GM19239 (cell line): ENCODE measurements around the gene ATG2A.

Experiments
- DNase-seq: peaks from one replicate; pipeline ENCODE4 v3.0.0; 2011; ENCODE audit warnings: low spot score; ENCODE audit not compliant: insufficient read length
- FAIRE-seq: peaks from 2 replicates; lab custom pipeline; 2011; peaks lifted over from hg19 to GRCh38; lab: Jason Lieb, UNC

Gene ATG2A

GRCh38 chr11:64916775-64917662 lies at the start of gene ATG2A:
Gene ATG2A (minus strand): TSS chr11:64917209. CDS start chr11:64917135, 74 bp downstream.
- DNase-seq (peak; percentile 99), FAIRE-seq (peak; percentile 99)

DNA sequence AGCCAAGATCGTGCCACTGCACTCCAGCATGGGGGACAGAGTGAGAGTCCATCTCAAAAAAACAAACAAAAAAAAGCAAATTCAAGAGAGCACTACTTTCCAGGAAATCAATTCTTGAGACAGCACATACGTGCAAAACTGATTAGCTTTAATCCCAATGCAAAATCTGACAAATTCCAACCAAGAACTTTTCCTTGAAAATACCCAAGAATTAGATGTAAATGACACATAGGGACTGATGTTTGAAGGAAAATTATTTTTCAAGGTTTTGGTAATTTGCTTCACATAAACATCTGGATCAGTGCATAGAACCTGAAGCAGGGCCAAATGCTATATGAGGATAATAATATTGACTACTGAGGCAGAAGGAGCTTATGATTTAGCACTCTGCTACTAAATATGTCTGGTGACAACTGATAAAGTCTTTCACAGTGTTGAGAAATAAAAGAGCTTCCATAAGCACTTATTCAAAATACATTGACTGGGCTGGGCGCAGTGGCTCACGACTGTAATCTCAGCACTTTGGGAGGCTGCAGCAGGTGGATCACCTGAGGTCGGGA lies 46.1 kb upstream of the ATG2A start:
- DNase-seq = no peak
- FAIRE-seq = no peak

- no peak for FAIRE-seq
- DNase-seq = no peak
Measured at GRCh38 chr11:64960719-64961118, 43.7 kb upstream of the ATG2A start.

- DNase-seq (no peak), FAIRE-seq (no peak)
Measured at GRCh38 chr11:64959498-64959897, 42.5 kb upstream of the ATG2A start.

DNA sequence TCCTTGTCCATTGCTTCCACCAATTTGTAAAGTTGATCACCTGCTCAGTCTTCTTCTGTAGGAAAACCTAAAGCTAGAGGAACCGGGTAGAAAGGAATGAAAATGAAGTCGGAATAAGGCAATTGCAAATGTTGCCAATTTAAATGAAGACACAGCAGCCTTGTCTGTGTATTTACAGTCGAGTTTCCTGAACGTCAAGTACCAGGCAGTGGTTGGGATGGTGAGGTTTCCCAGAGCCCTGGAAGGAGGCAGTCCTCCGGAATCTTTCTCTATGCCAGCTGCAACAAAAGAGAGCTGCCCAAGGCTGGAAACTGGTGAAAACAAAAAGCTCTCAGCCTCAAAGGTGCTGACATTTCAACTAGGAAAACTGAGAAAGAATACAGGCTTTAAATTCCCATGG lies 37.2 kb upstream of the ATG2A start:
- FAIRE-seq (no peak), DNase-seq (no peak)

DNA sequence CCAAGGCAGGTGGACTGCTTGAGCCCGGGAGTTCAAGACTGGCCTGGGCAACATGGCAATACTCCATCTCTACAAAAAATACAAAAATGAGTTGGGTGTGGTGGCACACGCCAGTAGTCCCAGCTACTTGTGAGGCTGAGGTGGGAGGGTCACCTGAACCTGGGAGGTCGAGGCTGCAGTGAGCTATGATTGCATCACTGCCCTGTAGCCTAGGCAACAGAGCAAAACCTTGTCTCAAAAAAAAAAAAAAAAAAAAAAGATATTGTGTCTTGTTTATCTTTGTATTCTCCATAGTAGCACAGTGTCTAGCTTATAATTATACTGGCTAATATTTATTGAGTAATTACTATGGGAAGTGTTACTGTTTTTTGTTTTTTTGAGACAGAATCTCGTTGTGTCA lies 34.5 kb upstream of the ATG2A start:
- FAIRE-seq = no peak

GRCh38 chr11:64947208-64947814 lies 30.3 kb upstream of the ATG2A start:
- DNase-seq = no peak
- FAIRE-seq = no peak

More for the DNA sequence above, 34.5 kb upstream of the ATG2A start:
- DNase-seq = no peak

GRCh38 chr11:64936539-64936938 lies 19.5 kb upstream of the ATG2A start:
- no peak for DNase-seq
- FAIRE-seq = no peak

DNA sequence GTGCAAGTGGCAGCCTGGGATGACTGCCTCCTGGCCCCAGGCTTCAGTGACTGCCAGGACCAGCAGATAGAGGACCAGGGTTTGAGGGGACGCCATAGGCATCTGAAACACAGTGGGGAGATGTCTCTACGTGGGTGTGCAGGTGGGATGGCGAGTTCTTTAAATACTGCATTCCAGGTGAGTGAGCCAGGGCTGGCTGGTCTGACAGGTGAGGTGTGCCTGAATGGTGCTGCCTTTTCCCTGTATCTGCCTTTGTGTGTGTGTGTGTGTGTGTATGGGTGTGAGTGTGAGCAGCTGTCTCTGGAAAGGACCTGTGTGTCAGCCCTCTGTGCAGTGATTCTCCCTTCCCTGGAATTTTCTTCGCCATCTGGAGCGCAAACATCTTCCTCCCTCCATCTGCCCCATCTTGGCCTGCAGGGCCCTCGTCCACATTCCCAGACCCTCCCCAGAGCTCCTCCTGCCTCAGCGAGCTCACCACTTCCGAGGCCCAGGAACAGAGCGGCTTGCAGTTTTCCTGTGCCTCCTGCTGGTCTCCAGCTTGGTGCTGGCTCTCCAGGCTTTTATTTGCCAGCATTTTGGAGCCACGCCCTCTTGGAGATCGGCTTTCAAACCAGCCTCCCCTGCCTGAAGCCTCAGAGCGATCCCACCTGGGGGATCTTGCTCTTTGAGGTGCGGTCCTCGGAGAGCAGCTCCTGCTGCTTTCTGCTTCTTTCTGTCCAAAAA lies 18.5 kb upstream of the ATG2A start, which contains the start of gene GPHA2:
GPHA2 (minus strand) TSS at position 535 of the 723 bp plus-strand sequence; CDS start at position 102, 433 bp downstream.
- FAIRE-seq (no peak), DNase-seq (no peak)

DNA sequence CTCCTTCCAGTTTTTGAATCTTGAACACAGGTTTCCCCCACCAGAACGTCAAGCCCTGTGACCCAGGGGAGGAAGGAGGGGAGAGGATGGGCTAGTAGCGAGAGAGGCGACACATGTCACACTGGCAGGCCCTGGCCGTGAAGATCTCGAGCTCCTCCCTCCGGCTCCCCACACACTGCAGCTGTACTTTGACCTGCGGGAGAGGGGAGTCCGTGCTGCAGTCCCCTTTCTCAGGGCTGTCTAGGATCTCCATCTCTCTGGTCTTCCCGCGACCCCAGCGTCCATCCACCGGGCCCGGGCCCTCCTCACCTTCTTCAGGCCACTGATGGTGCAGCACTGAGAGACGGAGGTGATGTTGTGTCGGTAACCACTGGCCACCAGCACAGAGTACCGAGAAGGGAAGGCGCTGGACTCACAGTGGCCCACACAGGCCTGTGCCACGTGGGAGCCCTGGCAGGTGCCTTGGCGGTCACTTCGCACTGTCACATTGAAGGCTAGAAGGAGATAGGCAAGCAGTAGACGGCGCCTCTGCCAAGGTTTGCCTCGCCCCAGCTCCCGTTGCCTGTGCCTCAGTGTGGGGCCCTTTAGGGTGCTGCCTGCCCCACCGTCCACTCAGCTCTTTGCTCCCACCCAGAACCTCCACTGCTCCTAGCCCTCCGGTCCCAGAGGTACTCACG lies 17.8 kb upstream of the ATG2A start:
- FAIRE-seq (no peak), DNase-seq (no peak)

GRCh38 chr11:64933935-64934681 lies 17.1 kb upstream of the ATG2A start:
- no peak for FAIRE-seq
- DNase-seq = no peak

- FAIRE-seq (no peak), DNase-seq (no peak)
Measured at GRCh38 chr11:64933213-64933934, 16.4 kb upstream of the ATG2A start.

GRCh38 chr11:64932324-64932723 lies 15.3 kb upstream of the ATG2A start:
- no peak for DNase-seq
- FAIRE-seq = no peak

- no peak for FAIRE-seq
Measured at GRCh38 chr11:64931290-64931689, 14.3 kb upstream of the ATG2A start.

GRCh38 chr11:64930340-64930739 lies 13.3 kb upstream of the ATG2A start:
- no peak for DNase-seq
- no peak for FAIRE-seq

More at GRCh38 chr11:64931290-64931689, 14.3 kb upstream of the ATG2A start:
- no peak for DNase-seq

DNA sequence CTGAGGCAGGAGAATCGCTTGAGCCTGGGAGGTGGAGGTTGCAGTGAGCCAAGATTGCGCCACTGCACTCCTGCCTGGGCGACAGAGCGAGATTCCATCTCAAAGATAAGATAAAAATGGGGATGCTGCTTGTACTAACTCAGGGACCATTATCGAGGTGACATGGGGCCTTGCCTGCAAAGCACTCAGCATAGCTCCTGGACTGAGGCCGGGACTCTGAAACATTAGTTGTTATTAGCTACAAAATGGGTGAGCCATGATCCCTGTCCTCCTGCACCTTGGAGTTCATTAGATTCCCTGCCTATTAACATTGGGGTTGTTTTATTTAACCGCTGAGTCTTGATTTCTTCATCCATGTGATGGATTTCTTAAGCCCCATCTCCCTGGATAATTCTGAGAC lies 12.6 kb upstream of the ATG2A start:
- FAIRE-seq (no peak), DNase-seq (no peak)

- no peak for FAIRE-seq
- no peak for DNase-seq
Measured at GRCh38 chr11:64928957-64929356, 11.9 kb upstream of the ATG2A start.

DNA sequence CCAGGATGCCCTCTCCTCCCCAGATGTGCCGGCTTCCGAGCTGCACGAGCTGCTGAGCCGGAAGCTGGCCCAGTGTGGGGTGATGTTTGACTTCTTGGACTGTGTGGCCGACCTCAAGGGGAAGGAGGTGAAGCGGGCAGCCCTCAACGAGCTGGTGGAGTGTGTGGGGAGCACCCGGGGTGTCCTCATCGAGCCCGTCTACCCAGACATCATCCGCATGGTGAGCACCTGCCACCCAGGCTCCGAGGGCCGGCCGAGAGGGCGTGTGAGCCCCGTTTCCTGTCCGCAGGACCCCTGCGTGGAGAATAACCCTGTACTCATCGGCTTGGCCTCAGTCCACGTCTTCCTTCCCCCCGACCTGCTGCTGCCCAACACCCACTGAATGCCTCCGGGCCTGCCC lies 9.7 kb upstream of the ATG2A start:
- no peak for FAIRE-seq
- no peak for DNase-seq
